SK-MEL-5 (cell line): ENCODE measurements around the gene SLC35F5. TPM values are rescaled to one million over a fixed set of nuclear protein-coding genes. Genes with fewer than 3 reads are reported as not detected.
"Not testable (repeated sequence)": the region's sequence is repeated elsewhere in the genome, so short reads cannot be mapped to it uniquely, and the experiment has no call there.

Experiments used
- DNase-seq: peaks from one replicate; pipeline ENCODE4 v3.0.0-alpha.2; 2016; ENCODE audit warnings: low read depth, low spot score
- in situ Hi-C: cut with HindIII; loops from 2 replicates; pipeline ENCODE4 v1.10.0; 2016; ENCODE audit warnings: low sequenced_read_pairs, high pct_unique_total_duplicates, low pct_unique_long_range_greater_than_20kb
- small RNA-seq, 2 experiments: library from RNA; depleted of rRNA; stranded (forward); fragments of <200 nt; gene quantifications; one replicate each; pipeline ENCODE3, GENCODE V24; 2014
- total RNA-seq: library from RNA; depleted of rRNA; stranded (reverse); fragments of >200 nt; shearing (Covaris generic); gene quantifications from 2 replicates; pipeline ENCODE4 v1.2.3, GENCODE V29; 2014; rRNA removed

The SLC35F5 gene
- total RNA-seq, 1 experiment from 2014 or later = 133 TPM

GRCh38 chr2:113672326-113672932 lies 84.0 kb downstream of the SLC35F5 start:
- in situ Hi-C loops = no loop called here
- DNase-seq = no peak

GRCh38 chr2:113669013-113669412 lies 87.4 kb downstream of the SLC35F5 start:
- in situ Hi-C loops, DNase-seq: not testable (repeated sequence)

- in situ Hi-C loops, DNase-seq: not testable (repeated sequence)
Observed at GRCh38 chr2:113664761-113665533, 91.5 kb downstream of the SLC35F5 start.

GRCh38 chr2:113663285-113664060 lies 93.0 kb downstream of the SLC35F5 start:
- DNase-seq, in situ Hi-C loops: not testable (repeated sequence)

Small RNAs within 50 kb of the gene (small RNA-seq; reads per million reads assigned to genes)
- gene MIR4782 (0 reads per million in 2 experiments), gene RNU6-744P (0 reads per million in 2 experiments)

Other genes starting within 250 kb of the SLC35F5 start
- 2.8 and 5.2 TPM in 2 replicates for gene RABL2A, start 129.4 kb downstream of the SLC35F5 start, total RNA-seq
- gene ACTR3, start 133.4 kb upstream of the SLC35F5 start, total RNA-seq = 217 and 218 TPM in 2 replicates